Common myeloid progenitor, CD34-positive (primary cell): Measurements from ENCODE around the gene FGFBP1.

ENCODE experiments used
- CTCF ChIA-PET: fragments of 350-600 bp; sonication (Branson Sonifier 250); formaldehyde crosslinking; loops from one replicate; lab custom pipeline; 2021; ENCODE audit warnings: antibody characterized with exemption; lab: Charles Lee
- POLR2A ChIA-PET: fragments of 350-600 bp; sonication (Branson Sonifier 250); formaldehyde crosslinking; loops from one replicate; lab custom pipeline; 2021; ENCODE audit warnings: antibody characterized with exemption; lab: Charles Lee
- DNase-seq, 3 donors: peaks; one replicate each; pipeline versions ENCODE4 v3.0.0 to v3.0.0-alpha.2; 2013
- H3K27ac ChIP-seq, 2 experiments: 1 replicate in 1 of 2; 2 replicates in 1 of 2; pipeline ENCODE4 v1.7.0; 2013; ENCODE audit warnings: inconsistent platforms in 2 of 2, low read length in 2 of 2, mild to moderate bottlenecking in 2 of 2, low read depth in 1 of 2, moderate library complexity in 1 of 2; ENCODE audit not compliant: severe bottlenecking in 2 of 2, insufficient read depth in 1 of 2, poor library complexity in 1 of 2
- H3K27me3 ChIP-seq, 5 experiments: replicated peaks in 2 of 5; 1 replicate in 3 of 5; 2 replicates in 2 of 5; pipeline versions ENCODE4 v1.6.1 to v1.7.0; 2013; ENCODE audit warnings: low read length in 4 of 5, mild to moderate bottlenecking in 2 of 5, moderate library complexity in 2 of 5, inconsistent platforms in 1 of 5; ENCODE audit not compliant: insufficient read depth in 5 of 5, control insufficient read depth in 4 of 5
- H3K36me3 ChIP-seq, 4 experiments: 1 replicate in 2 of 4; 2 replicates in 2 of 4; pipeline versions ENCODE4 v1.6.1 to v1.7.0; 2013; ENCODE audit warnings: low read length in 3 of 4, control low read depth in 1 of 4, mild to moderate bottlenecking in 1 of 4; ENCODE audit not compliant: control insufficient read depth in 4 of 4, insufficient read depth in 4 of 4
- H3K4me1 ChIP-seq, 4 experiments: 1 replicate in 3 of 4; 2 replicates in 1 of 4; pipeline versions ENCODE4 v1.6.1 to v1.7.1; 2013; ENCODE audit warnings: low read length in 3 of 4, mild to moderate bottlenecking in 3 of 4, control low read depth in 1 of 4, inconsistent platforms in 1 of 4, moderate library complexity in 1 of 4; ENCODE audit not compliant: control insufficient read depth in 4 of 4, insufficient read depth in 4 of 4; ENCODE audit errors: control extremely low read depth in 1 of 4
- H3K4me3 ChIP-seq, 7 experiments: 1 replicate in 4 of 7; 2 replicates in 3 of 7; pipeline versions ENCODE4 v1.5.1 to v1.7.0; 2013; ENCODE audit warnings: mild to moderate bottlenecking in 7 of 7, low read length in 6 of 7, moderate library complexity in 6 of 7, inconsistent platforms in 2 of 7, low read depth in 2 of 7, control low read depth in 1 of 7; ENCODE audit not compliant: insufficient read depth in 4 of 7, control insufficient read depth in 1 of 7; ENCODE audit errors: extremely low read depth in 1 of 7
- H3K9me3 ChIP-seq, 5 experiments: 1 replicate in 4 of 5; 2 replicates in 1 of 5; pipeline versions ENCODE4 v1.6.1 to v1.7.1; 2013; ENCODE audit warnings: low read length in 4 of 5, mild to moderate bottlenecking in 2 of 5, inconsistent platforms in 1 of 5, low read depth in 1 of 5, moderate library complexity in 1 of 5; ENCODE audit not compliant: control insufficient read depth in 4 of 5, insufficient read depth in 2 of 5; ENCODE audit errors: control extremely low read depth in 1 of 5
- WGBS: methylation state at CpG from one replicate; pipeline ENCODE4 v1.1.5; 2013; ENCODE audit not compliant: insufficient coverage; 5-methylcytosine and 5-hydroxymethylcytosine counted together

The FGFBP1 gene

GRCh38 chr4:15935504-15936402 is 2.8 kb downstream of the FGFBP1 start:
- H3K27me3 ChIP-seq = peaks cover 0 to 5% (median 0%) of the 10 kb centered on the region in 5 experiments
- H3K4me3 ChIP-seq = no peak overlapping the region
- ChIA-PET POLR2A (no interaction called here), CTCF (interaction anchor here (1.1 kb wide), 1 partner anchor 13 kb away, joined by 4 read pairs; no protein-coding TSS in a partner anchor)
- no peaks in the 10 kb centered on the region for H3K4me1 ChIP-seq
- no peaks in the 10 kb centered on the region for H3K9me3 ChIP-seq
- DNase-seq = no peak
- 90% methylated on average over 9 of the region's 10 CpGs for WGBS
- H3K36me3 ChIP-seq = no peaks in the 10 kb centered on the region
- no peak overlapping the region for H3K27ac ChIP-seq

- no peak for DNase-seq
- Histone ChIP-seq H3K27me3 (peaks cover 0 to 7% (median 0%) of the 10 kb centered on the region in 5 experiments), H3K4me1 (no peaks in the 10 kb centered on the region), H3K36me3 (no peaks in the 10 kb centered on the region), H3K27ac (no peak overlapping the region), H3K9me3 (no peaks in the 10 kb centered on the region), H3K4me3 (no peak overlapping the region)
- POLR2A ChIA-PET = no interaction called here
- 90% methylated on average over 2 of the region's 3 CpGs for WGBS
- CTCF ChIA-PET = interaction anchor here (0.6 to 1.3 kb wide), 4 partner anchors 9 to 126 kb away, joined by 3 to 5 read pairs (median 4); no protein-coding TSS in a partner anchor
Observed at GRCh38 chr4:15934259-15934658, 4.3 kb downstream of the FGFBP1 start.

- CTCF ChIA-PET = interaction anchor here (0.6 kb wide), 1 partner anchor 114 kb away, joined by 3 read pairs; no protein-coding TSS in a partner anchor
- 93% methylated on average over 3 of the region's 5 CpGs for WGBS
- POLR2A ChIA-PET = no interaction called here
Observed at GRCh38 chr4:15931451-15932210, 6.9 kb downstream of the FGFBP1 start.

GRCh38 chr4:15930314-15930713 is 8.2 kb downstream of the FGFBP1 start:
- Histone ChIP-seq H3K9me3 (no peaks in the 10 kb centered on the region), H3K4me3 (no peak overlapping the region), H3K27ac (no peak overlapping the region), H3K4me1 (no peaks in the 10 kb centered on the region), H3K36me3 (no peaks in the 10 kb centered on the region), H3K27me3 (peaks cover 0 to 2% (median 0%) of the 10 kb centered on the region in 5 experiments)
- CTCF ChIA-PET = interaction anchor here (0.7 kb wide), 1 partner anchor 47 kb away, joined by 3 read pairs; no protein-coding TSS in a partner anchor
- DNase-seq = no peak
- POLR2A ChIA-PET = no interaction called here
- WGBS = 93% methylated on average over 5 of the region's 7 CpGs

More at GRCh38 chr4:15931451-15932210, 6.9 kb downstream of the FGFBP1 start:
- Histone ChIP-seq H3K27ac (no peak overlapping the region), H3K9me3 (no peaks in the 10 kb centered on the region), H3K36me3 (no peaks in the 10 kb centered on the region), H3K27me3 (peaks cover 0 to 4% (median 0%) of the 10 kb centered on the region in 5 experiments), H3K4me1 (no peaks in the 10 kb centered on the region), H3K4me3 (no peak overlapping the region)
- no peak for DNase-seq

GRCh38 chr4:15929540-15929939 is 9.0 kb downstream of the FGFBP1 start:
- no peak overlapping the region for H3K27ac ChIP-seq
- ChIA-PET POLR2A (no interaction called here), CTCF (interaction anchor here (1.0 kb wide), 1 partner anchor 11 kb away, joined by 3 read pairs; no protein-coding TSS in a partner anchor)
- H3K4me3 ChIP-seq = no peak overlapping the region
- WGBS = 100% methylated on average over 2 of the region's 3 CpGs
- no peak for DNase-seq
- no peaks in the 10 kb centered on the region for H3K9me3 ChIP-seq
- H3K36me3 ChIP-seq = no peaks in the 10 kb centered on the region
- peaks cover 0 to 2% (median 0%) of the 10 kb centered on the region in 5 experiments for H3K27me3 ChIP-seq
- no peaks in the 10 kb centered on the region for H3K4me1 ChIP-seq

- WGBS = 95% methylated on average over 3 of the region's 5 CpGs
- H3K27me3 ChIP-seq = peaks cover 0 to 3% (median 0%) of the 10 kb centered on the region in 5 experiments
- H3K4me3 ChIP-seq = no peak overlapping the region
- ChIA-PET CTCF (interaction anchor here (1.0 to 1.4 kb wide), 2 partner anchors 10 to 15 kb away, joined by 3 read pairs; no protein-coding TSS in a partner anchor), POLR2A (interaction anchor here (0.7 kb wide), 1 partner anchor 547 kb away, joined by 4 read pairs; no protein-coding TSS in a partner anchor)
- no peak overlapping the region for H3K27ac ChIP-seq
- H3K36me3 ChIP-seq = no peaks in the 10 kb centered on the region
- no peaks in the 10 kb centered on the region for H3K4me1 ChIP-seq
- H3K9me3 ChIP-seq = no peaks in the 10 kb centered on the region
- no peak for DNase-seq
Observed at GRCh38 chr4:15928883-15929282, 9.7 kb downstream of the FGFBP1 start.
